ENCODE measurements around the gene HBG2. TPM values are rescaled to one million over a fixed set of nuclear protein-coding genes. Genes with fewer than 3 reads are reported as not detected.
A peak's percentile ranks its signal among the peaks of the same experiment; 100 is the strongest.

HBG2 gene
- total RNA-seq, 4 donors from 2014 or later: not detected

- TF ChIP-seq POLR2A (IDR thresholded peaks at IDR 0.05): no peak
- TF ChIP-seq, protein P1, sequence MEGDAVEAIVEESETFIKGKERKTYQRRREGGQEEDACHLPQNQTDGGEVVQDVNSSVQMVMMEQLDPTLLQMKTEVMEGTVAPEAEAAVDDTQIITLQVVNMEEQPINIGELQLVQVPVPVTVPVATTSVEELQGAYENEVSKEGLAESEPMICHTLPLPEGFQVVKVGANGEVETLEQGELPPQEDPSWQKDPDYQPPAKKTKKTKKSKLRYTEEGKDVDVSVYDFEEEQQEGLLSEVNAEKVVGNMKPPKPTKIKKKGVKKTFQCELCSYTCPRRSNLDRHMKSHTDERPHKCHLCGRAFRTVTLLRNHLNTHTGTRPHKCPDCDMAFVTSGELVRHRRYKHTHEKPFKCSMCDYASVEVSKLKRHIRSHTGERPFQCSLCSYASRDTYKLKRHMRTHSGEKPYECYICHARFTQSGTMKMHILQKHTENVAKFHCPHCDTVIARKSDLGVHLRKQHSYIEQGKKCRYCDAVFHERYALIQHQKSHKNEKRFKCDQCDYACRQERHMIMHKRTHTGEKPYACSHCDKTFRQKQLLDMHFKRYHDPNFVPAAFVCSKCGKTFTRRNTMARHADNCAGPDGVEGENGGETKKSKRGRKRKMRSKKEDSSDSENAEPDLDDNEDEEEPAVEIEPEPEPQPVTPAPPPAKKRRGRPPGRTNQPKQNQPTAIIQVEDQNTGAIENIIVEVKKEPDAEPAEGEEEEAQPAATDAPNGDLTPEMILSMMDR (IDR thresholded peaks at IDR 0.05): no peak
- Histone ChIP-seq H3K27me3 (no peaks in the 10 kb centered on the region), H3K4me3 (replicated peaks in 1 of 3) (no peak overlapping the region), H3K27ac (no peak overlapping the region), H3K4me1 (no peaks in the 10 kb centered on the region), H3K36me3 (no peaks in the 10 kb centered on the region), H3K9me3 (no peaks in the 10 kb centered on the region)
- no peak for DNase-seq
- intact Hi-C loops (cut with DNase I): no loop called here
- WGBS, 2 donors: 90 to 98% methylated on average over 2 of the region's 2 CpGs
Observed at GRCh38 chr11:5282628-5283027, 28.0 kb upstream of the HBG2 start.

GRCh38 chr11:5281596-5281995 lies 27.0 kb upstream of the HBG2 start:
- H3K27me3 ChIP-seq: no peaks in the 10 kb centered on the region
- H3K4me1 ChIP-seq: no peaks in the 10 kb centered on the region
- H3K36me3 ChIP-seq: no peaks in the 10 kb centered on the region
- intact Hi-C loops (cut with DNase I): no loop called here
- no peak for TF ChIP-seq POLR2A (IDR thresholded peaks at IDR 0.05)
- TF ChIP-seq, protein P1 (IDR thresholded peaks at IDR 0.05): no peak
- no peaks in the 10 kb centered on the region for H3K9me3 ChIP-seq
- no peak overlapping the region for H3K27ac ChIP-seq
- DNase-seq: no peak
- H3K4me3 ChIP-seq (replicated peaks in 1 of 3): no peak overlapping the region

DNA sequence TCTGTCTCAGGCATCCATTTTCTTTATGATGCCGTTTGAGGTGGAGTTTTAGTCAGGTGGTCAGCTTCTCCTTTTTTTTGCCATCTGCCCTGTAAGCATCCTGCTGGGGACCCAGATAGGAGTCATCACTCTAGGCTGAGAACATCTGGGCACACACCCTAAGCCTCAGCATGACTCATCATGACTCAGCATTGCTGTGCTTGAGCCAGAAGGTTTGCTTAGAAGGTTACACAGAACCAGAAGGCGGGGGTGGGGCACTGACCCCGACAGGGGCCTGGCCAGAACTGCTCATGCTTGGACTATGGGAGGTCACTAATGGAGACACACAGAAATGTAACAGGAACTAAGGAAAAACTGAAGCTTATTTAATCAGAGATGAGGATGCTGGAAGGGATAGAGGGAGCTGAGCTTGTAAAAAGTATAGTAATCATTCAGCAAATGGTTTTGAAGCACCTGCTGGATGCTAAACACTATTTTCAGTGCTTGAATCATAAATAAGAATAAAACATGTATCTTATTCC lies 26.1 kb upstream of the HBG2 start:
- Histone ChIP-seq H3K27me3 (no peaks in the 10 kb centered on the region), H3K4me1 (no peaks in the 10 kb centered on the region), H3K9me3 (no peaks in the 10 kb centered on the region), H3K4me3 (replicated peaks in 1 of 3) (no peak overlapping the region), H3K36me3 (no peaks in the 10 kb centered on the region), H3K27ac (no peak overlapping the region)
- no peak for TF ChIP-seq POLR2A (IDR thresholded peaks at IDR 0.05)
- TF ChIP-seq, protein P1 (IDR thresholded peaks at IDR 0.05): no peak
- DNase-seq: peak; percentile 4 to 9
- 62 to 66% methylated on average over 3 of the region's 3 CpGs for WGBS, 2 donors
- intact Hi-C loops (cut with DNase I): no loop called here

DNA sequence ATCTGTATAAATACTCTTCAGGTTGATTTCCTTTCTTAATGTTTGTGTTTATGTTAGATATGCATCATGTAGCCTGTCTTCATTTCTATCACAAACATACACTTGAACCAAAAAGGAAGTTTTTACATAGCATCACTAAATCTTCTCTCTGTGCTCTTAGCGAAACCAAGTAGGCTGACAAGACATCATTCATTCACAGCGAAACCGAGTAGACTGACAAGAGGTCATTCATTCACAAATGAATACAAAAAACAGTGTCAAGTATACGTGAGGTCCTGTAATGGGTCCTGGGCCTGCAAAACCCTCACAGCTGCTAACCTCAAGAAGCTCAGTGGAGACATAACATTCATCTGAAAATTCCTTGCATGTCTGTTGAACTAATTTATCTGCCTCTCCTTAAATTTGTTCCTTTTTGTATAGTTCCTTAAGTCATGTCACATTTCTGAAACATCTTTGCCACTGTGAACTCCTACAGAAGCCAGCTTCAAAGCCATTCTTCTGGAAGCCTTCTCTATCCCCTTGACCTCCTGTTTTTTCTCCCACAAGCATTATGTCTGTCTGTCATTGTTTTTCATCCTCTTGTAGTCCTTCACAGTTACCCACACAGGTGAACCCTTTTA lies 25.0 kb upstream of the HBG2 start:
- Histone ChIP-seq H3K27me3 (no peaks in the 10 kb centered on the region), H3K36me3 (no peaks in the 10 kb centered on the region), H3K4me3 (replicated peaks in 1 of 3) (no peak overlapping the region), H3K9me3 (no peaks in the 10 kb centered on the region), H3K4me1 (no peaks in the 10 kb centered on the region), H3K27ac (no peak overlapping the region)
- TF ChIP-seq POLR2A (IDR thresholded peaks at IDR 0.05): no peak
- TF ChIP-seq, protein P1 (IDR thresholded peaks at IDR 0.05): no peak
- no peak for DNase-seq
- intact Hi-C loops (cut with DNase I): no loop called here
- WGBS, 2 donors: 75 to 86% methylated on average over 4 of the region's 4 CpGs

DNA sequence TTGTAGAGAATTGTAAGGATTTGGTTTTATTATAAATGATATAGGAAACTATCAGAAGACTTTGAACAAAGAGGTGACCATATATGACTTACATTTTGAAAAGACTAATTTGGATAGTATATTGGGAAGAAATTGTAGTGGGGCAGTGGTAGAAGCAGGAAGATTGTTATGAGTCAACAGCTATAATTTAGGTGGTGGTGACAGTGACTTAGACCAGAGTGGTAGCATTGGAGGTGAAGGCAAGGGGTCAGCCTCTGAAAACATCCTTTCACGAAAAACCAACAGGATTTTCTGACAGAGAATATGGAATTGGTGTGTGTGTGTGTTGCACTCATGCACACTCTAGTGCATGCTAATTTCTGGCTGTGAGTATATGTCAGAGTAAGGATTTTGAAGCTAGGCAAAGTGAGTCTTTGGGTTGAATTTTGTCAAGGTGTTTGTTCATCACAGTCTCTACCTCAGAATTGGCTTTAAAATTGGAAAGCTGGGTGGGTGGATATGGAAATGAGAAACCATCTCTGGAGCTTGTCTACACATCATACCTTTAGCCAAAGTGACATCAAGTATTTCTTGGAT lies 23.3 kb upstream of the HBG2 start:
- TF ChIP-seq POLR2A (IDR thresholded peaks at IDR 0.05): no peak
- TF ChIP-seq, protein P1 (IDR thresholded peaks at IDR 0.05): no peak
- no peaks in the 10 kb centered on the region for H3K27me3 ChIP-seq
- H3K36me3 ChIP-seq: no peaks in the 10 kb centered on the region
- WGBS, 2 donors: 78 to 82% methylated on average over 1 of the region's 1 CpG
- intact Hi-C loops (cut with DNase I): no loop called here
- DNase-seq: no peak
- H3K4me3 ChIP-seq (replicated peaks in 1 of 3): no peak overlapping the region
- no peak overlapping the region for H3K27ac ChIP-seq
- no peaks in the 10 kb centered on the region for H3K4me1 ChIP-seq
- no peaks in the 10 kb centered on the region for H3K9me3 ChIP-seq

All from thyroid gland (tissue), 4 donors.